ENCODE measurements around the gene IRAG1.
"Not testable (repeated sequence)": the region's sequence is repeated elsewhere in the genome, so short reads cannot be mapped to it uniquely, and the experiment has no call there.

IRAG1 gene

DNA sequence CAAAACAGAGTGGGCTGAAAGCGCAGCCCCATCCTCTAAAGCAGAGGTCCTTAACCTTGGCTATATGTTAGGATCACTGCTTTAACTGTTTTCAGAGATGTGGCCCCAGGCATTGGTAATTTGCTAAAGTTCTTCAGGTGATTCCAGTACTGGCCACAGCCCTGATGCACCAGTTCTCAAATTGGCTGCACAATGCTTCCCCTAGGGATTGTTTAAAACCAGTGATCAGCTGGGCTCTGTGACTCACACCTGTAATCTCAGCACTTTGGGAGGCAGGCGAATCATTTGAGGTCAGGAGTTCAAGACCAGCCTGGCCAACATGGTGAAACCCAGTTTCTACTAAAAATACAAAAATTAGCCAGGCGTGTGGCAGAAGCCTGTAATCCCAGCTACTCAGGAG is 8.4 kb upstream of the IRAG1 start:
- DNase-seq, result no peak

DNA sequence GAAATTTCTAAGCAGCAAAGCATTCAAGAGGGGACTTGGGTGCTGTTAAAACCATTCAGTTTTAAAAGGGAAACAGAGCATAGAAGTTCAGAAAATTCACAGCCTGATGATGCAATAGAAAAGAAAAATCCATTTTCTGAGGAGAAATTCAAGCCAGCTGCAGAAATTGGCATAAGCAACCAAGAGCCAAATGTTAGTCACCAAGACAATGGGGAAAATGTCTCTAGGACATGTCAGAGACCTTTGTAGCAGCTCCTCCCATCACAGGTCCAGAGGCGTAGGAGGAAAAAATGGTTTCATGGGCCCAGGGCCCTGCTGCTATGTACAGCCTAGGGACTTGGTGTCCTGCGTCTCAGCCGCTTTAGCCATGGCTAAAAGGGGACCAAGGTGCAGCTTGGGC is 5.5 kb upstream of the IRAG1 start:
- DNase-seq, result no peak

DNA sequence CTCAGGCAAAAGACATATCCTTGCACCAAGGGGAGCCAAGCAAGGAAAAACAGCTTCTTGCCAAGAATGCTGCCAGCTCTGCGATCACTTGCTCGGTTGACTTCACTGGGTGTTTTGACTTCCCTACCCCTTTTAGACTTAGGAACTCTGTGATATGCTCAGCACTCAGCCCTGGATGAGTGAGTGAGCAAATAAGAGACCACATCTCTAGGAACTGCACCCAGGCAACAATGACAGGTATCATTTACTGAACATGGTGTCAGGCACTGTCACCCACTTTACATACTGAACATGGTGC is 3.7 kb upstream of the IRAG1 start:
- DNase-seq, result no peak

GRCh38 chr11:10696468-10697322 is 3.1 kb upstream of the IRAG1 start:
- no peak for DNase-seq

DNA sequence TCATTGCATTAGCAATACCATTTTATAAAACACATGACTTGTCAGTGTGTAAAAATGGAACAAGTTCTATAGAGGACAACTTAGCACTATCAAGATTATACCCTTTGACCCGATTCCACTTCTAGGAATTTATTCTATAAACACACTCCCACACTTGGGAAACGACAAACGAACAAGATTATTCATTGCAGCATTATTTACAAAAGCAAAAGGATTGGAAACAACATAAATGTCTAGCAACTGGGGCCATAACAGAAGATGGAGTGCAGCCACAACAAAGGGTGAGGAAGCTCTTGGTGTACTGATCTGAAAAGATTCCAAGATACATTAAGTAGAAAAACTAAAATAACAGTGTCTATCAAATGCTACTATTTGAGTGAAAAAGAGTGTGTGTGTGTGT is 2.3 kb upstream of the IRAG1 start:
- DNase-seq, result no peak

DNA sequence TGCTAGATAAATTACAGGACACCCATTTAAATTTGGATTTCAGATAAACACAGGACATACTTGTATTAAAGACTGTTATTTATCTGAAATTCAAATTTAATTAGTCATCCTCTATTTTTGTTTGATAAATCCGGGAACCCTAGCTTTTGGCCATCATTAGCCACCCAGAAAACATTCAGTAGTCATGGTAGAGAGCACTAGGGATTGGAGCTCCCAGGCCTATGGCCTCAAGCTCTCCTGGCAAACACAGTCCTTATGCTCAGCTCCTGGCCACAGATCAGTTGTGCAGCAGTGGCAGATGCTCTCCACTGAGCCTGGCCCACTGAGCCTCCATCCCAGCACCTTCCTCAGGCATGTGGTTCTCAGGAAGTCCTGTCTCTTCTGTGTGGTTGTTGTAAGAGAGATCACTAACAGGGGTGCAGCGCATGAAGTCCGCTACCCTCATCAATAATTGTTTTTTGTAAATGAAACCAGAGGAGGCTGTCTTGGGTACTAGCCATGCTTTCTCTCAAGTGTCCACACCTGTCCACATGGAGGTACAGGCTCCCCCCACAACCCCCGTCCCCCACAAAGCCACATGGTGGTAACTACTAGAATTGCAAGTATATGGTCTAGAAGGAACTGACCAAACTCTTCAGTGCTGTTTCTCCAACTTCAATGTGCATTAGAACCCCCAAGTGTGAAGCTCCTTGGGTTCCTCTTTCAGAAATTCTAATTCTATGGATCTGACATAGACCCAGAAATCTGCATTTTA is 1.1 kb upstream of the IRAG1 start:
- no peak for DNase-seq

DNA sequence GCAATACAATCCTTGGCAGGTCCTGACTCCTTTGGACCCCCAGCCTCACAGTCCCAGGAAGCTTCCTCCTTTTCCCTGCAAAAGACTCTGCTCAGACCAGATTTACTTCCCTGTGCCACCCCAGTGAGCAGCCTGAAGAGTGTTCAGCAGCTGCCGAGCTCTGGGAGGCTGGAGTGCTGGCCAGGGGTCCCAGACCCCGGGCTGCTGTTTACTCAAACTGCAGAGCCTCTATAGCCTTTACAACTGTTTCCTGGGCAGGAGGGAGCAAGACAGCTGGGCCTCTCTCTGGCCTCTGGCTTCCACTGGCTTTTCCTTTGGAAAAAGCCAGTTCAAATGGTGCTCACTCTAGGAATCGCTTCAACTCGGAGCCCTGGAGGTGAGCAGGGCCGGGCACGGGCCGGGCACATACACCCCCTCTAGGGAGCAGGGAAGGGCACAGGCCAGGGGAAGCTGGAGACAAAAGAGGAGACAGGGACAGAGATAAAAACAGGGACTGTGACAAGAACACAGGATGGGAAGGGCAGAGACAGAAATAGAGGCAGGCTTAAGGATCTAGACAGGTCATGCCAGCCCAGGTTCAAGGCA is 932 bp downstream of the IRAG1 start:
- no peak for DNase-seq

- no peak for DNase-seq
Measured at GRCh38 chr11:10688401-10688800, 5.2 kb downstream of the IRAG1 start.

DNA sequence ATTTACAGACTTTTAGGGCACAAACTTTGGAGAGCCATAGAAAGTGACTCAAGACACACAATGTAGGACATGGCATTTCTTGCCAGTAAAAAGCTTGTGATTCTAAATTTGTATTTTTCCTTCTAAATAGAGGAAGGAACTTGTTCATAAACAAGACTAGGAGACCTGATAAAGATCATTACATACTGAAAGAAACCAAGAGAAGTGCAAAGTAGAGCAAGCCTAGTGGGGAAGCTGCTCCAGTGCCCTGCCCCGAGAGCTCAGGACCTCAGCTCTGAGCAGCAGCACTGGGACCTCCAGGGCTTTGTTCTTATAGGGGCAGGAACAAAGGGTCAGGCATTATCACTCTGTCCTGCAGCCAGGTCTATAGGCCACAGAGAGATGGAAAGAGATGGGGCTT is 7.2 kb downstream of the IRAG1 start:
- no peak for DNase-seq

DNA sequence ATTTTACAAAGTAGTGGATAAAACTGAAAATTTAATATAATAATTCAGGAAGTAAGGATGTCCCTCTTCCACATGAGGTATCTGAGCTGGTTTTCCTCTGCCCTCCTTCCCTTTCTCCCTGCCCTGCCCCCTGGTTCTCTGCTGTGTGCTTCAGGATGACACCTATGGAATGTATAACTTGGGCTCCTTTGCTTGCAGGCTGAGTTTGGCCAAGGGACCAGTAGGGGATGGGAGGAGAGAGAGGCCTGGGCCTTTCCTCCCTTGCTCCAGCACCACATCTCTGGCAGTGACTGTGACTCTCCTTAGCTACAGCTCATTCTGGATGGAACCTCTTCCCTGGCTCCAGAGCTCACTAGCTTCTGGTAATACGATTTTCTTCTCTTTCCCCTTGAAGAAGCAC is 10.1 kb downstream of the IRAG1 start:
- DNase-seq, result no peak

DNA sequence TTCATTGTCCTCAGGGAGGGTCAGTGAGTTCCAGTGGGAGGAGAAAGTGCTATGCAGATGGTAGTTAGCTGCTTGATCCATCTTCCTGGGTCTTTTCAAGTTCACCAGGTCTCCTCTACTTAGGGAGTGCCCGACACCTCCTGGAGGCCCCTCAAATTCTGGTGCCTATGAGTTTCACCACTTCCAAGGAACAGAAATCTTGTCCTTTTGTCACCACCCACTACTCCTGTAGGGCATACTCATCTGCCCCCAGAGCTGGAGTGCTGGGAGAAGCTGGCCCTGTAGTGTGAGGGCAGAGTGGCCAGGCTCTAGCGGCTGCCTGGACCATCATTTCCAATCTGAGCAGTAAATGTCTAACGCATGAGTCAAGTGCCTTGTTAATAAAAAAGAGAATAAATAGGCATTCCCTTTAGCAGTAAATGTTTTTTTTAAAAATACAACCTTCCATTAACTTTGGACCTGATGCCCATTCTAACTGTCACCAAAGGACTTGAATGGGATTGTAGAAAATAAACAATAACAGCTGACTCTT is 12.5 kb downstream of the IRAG1 start:
- no peak for DNase-seq

GRCh38 chr11:10680279-10680678 is 13.3 kb downstream of the IRAG1 start:
- DNase-seq, result not testable (repeated sequence)

- no peak for DNase-seq
Measured at GRCh38 chr11:10679644-10680043, 13.9 kb downstream of the IRAG1 start.

DNA sequence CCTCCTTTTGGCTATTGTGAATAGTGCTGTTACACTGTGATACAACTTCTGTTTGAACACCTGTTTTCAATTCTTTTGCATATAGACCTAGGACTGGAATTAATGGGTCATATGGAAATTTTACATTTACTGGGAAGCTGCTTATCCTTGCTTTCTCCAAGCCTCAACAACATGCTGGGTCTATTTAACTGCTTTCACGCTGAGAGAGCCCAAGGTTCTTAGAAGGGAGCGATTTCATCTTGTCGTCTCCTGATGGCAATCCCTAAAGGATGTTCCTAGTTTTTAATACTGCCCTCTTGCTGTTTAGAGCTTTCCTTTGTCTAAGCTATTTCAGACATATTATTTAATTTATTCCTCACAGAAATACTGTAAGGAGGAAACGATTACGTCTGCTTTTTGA is 15.5 kb downstream of the IRAG1 start:
- no peak for DNase-seq

DNA sequence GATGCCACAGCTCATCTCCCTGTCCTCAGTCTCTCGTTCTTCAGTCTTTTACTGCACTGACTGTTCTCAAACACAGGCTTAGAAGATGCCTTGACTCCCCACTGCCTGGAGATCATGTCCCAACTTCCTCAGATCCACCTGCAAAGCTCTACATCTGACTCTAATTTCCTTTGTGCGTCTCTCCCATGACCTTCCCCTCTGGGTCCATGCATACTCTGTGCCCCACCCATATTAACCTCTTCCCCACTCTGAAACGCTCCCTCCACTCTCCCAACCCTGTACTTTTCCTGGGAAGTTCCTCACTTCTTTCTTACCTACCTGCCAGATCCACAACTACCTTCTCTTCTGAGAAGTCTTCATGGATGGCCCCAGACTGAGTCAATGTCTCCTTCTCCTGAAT is 16.6 kb downstream of the IRAG1 start:
- DNase-seq, result no peak

GRCh38 chr11:10674911-10675440 is 18.6 kb downstream of the IRAG1 start:
- peak in 42 of 56 donors; percentile 16 to 88 (median 58) for DNase-seq

- peak in 6 of 56 donors; percentile 16 to 48 (median 27) for DNase-seq
Measured at GRCh38 chr11:10674440-10674855, 19.1 kb downstream of the IRAG1 start.

- DNase-seq, result no peak
Measured at GRCh38 chr11:10673501-10674062, 20.0 kb downstream of the IRAG1 start.

GRCh38 chr11:10670099-10670498 is 23.5 kb downstream of the IRAG1 start:
- no peak for DNase-seq

DNA sequence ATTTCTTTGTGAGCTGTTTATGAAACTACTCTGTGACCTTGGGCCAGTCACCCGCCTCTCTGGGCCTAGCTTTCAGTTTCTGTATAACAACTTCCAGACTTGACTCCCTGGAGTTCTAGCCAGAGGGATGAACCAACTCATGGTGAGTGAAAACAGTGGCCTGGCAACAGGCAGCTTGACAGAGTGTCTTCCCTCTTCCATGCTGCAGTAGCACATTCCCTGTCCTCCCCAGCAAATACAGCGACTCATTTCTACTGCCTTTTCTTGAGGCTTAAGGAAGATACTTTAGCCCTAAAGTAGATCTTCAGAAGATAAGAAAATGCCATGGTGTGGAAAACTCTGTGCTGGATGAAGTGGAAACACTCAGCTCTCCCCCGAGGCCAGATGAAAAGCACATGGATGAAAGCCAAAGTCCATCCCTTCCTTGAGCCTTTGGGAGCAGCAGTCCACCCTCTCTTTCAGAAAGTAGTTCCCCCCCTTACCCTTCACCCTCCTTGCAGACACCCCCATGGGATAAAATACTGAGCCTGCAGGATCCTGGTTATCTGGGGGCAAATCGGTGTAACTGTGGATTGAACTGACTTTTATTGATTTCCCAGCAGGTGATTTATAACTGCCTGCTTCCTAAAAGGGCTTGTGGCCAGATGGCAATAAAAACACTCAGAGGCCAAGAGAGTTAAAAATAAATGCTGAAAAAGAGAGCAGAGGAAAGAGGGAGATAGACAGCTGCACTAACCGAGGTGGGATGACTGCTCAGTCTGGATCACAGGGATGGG is 24.1 kb downstream of the IRAG1 start:
- DNase-seq, result no peak

GRCh38 chr11:10667521-10667885 is 26.1 kb downstream of the IRAG1 start:
- DNase-seq, result no peak
